ENCODE results near the gene ADARB2.

Gene ADARB2

GRCh38 chr10:1373287-1373686 is 364.0 kb downstream of the ADARB2 start:
- H3K4me3 ChIP-seq (ENCODE audit: low read length): no peak overlapping the region
- no peak for TF ChIP-seq ZNF274 (IDR thresholded peaks at IDR 0.05; ENCODE audit: low read depth, low read length)

- TF ChIP-seq ZNF274 (IDR thresholded peaks at IDR 0.05; ENCODE audit: low read depth, low read length): no peak
- no peak overlapping the region for H3K4me3 ChIP-seq (ENCODE audit: low read length)
Measured at GRCh38 chr10:1372212-1372611, 365.1 kb downstream of the ADARB2 start.

DNA sequence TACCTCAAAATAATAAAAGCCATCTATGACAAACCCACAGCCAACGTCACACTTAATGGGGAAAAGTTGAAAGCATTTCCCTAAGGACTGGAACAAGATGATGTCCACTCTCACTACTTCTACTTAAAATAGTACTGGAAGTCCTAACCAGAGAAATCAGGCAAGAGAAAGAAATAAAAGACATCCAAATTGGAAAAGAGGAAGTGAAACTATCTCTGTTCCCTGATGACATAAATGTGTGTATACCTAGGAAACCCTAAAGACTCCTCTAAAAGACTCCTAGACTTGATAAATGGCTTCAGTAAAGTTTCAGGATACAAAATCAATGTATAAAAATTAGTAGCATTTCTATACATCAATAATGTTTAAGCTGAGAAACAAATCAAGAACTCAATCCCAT is 367.0 kb downstream of the ADARB2 start:
- no peak overlapping the region for H3K4me3 ChIP-seq (ENCODE audit: low read length)
- TF ChIP-seq ZNF274 (IDR thresholded peaks at IDR 0.05; ENCODE audit: low read depth, low read length): no peak

- TF ChIP-seq ZNF274 (IDR thresholded peaks at IDR 0.05; ENCODE audit: low read depth, low read length): no peak
- H3K4me3 ChIP-seq (ENCODE audit: low read length): no peak overlapping the region
Measured at GRCh38 chr10:1369665-1370064, 367.7 kb downstream of the ADARB2 start.

GRCh38 chr10:1369197-1369596 is 368.1 kb downstream of the ADARB2 start:
- no peak overlapping the region for H3K4me3 ChIP-seq (ENCODE audit: low read length)
- TF ChIP-seq ZNF274 (IDR thresholded peaks at IDR 0.05; ENCODE audit: low read depth, low read length): no peak

GRCh38 chr10:1368842-1369171 is 368.5 kb downstream of the ADARB2 start:
- no peak overlapping the region for H3K4me3 ChIP-seq (ENCODE audit: low read length)
- TF ChIP-seq ZNF274 (IDR thresholded peaks at IDR 0.05; ENCODE audit: low read depth, low read length): no peak

DNA sequence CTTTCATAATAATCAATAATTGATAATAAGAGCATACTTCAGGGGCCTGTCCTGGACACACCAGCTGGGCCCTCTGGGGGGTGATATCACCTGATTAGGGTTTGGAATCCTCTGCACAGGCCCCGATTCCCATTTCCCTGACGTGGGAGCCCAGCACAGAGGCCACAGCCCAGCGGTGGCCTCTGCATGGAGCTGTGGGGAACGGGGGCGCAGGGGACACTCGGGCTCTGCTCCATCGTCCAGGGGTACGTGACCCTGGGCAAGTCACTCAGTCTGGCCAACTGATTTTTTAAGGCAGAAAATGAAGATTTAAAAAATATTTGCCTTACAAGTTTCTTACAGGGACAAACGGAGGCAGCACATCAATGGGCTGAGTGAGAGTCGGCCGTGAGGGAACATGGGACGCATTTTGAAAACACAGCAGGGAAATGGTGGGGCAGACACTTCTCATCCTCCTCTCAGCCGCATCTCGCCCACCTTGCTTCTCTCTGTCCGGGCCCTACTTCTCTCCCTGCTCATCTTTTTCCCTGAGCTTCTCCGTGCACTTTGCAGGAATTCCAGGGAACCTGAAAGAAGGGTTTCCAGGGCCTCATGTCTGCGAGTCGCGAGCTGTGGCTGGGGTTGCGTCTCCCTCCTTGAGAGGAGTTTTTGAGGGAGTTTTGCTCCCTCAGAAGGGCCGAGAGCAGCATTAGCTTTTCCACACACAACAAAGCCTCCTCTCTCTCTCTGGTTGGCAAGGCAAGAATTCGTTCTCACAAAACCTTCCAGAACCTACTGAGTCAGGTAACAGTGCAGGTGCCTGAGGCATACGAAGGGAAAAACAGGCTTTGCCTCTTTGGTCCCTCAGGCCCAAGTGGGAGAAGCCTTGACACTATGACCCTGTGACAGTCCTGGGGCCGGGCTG is 369.1 kb downstream of the ADARB2 start:
- TF ChIP-seq ZNF274 (IDR thresholded peaks at IDR 0.05; ENCODE audit: low read depth, low read length): no peak
- no peak overlapping the region for H3K4me3 ChIP-seq (ENCODE audit: low read length)

DNA sequence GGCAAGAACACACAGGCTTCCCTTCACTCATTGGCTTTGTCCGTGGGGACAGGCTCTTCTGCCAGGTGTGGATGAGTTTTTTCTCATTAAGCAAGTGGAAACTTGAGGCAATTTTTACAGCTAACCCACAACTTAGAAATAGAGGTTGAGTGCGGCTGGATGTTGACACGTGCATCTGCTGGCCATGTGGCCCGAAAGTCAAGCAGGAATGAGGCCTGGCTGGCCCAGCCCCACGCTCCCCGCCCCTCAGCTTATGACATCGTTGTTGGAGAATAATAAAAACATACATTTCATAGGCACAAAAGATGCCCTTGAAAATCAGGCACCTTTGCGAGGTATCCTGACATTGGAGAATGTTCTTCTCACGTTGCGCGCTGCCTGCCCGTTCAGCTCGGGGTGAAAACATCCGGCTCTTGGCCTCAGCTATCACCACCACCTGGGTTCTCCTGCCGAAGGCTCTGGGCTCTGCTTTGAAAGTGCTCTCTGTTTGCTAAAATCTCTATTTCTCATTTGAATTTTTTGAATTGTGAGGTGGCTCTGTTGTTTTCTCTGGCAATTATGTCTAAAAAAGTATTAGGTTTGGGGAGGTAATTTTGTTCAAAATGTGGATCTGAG is 370.4 kb downstream of the ADARB2 start:
- no peak overlapping the region for H3K4me3 ChIP-seq (ENCODE audit: low read length)
- no peak for TF ChIP-seq ZNF274 (IDR thresholded peaks at IDR 0.05; ENCODE audit: low read depth, low read length)

DNA sequence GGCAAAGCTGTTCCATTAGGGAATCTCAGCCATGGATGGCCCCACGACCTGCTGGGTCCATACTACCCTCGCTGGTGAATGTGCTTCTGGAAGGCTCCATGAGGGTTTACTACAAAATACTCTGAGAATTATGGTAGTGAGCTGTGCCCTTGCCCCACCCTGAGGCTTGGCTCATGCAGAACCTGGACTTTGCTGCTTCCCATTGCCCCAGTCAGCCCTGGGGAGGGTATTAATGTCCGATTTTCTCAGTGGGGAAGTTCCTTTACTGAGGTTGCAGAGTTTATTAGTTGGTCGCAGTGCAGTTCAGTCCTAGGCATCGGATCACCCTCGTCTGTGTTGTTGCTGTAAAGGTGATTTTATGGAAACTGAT is 371.0 kb downstream of the ADARB2 start:
- H3K4me3 ChIP-seq (ENCODE audit: low read length): no peak overlapping the region
- TF ChIP-seq ZNF274 (IDR thresholded peaks at IDR 0.05; ENCODE audit: low read depth, low read length): no peak

DNA sequence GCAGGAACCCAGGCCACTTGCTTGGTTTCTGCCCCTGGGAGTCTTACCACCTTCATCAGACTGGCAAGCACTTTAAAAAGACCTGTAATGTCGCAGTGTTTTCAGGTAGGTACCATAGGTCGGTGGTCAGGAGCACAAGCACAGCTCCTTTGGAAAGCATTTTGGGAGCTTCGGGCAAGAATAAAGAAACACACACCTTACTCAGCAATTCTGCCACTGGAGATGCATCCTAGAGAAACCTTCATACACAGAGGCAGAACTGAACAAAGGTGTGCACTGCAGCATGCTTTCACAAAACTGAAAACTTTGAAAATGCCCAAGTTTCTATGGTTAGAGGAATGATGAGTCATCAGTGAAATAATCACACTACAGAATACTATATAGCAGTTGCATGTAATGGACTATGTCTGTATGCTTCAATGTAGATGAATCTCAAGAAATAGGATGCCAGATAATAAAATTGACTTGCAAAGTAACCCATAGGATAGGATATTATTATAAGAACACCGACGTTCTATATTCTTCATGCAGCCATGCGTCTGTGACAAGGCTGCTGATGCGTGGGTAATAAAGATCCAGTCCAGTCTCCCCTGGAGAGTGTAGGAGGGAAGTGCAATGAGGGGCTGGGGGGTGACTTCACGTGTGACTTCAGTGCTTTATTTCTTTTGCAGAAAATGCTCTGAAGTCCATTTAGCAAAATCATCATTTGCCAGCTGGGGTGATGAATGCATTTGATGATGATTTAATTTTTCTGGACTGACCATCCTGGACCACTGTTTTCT is 371.6 kb downstream of the ADARB2 start:
- no peak for TF ChIP-seq ZNF274 (IDR thresholded peaks at IDR 0.05; ENCODE audit: low read depth, low read length)
- H3K4me3 ChIP-seq (ENCODE audit: low read length): no peak overlapping the region

GRCh38 chr10:1364151-1364910 is 373.0 kb downstream of the ADARB2 start:
- no peak for TF ChIP-seq ZNF274 (IDR thresholded peaks at IDR 0.05; ENCODE audit: low read depth, low read length)

DNA sequence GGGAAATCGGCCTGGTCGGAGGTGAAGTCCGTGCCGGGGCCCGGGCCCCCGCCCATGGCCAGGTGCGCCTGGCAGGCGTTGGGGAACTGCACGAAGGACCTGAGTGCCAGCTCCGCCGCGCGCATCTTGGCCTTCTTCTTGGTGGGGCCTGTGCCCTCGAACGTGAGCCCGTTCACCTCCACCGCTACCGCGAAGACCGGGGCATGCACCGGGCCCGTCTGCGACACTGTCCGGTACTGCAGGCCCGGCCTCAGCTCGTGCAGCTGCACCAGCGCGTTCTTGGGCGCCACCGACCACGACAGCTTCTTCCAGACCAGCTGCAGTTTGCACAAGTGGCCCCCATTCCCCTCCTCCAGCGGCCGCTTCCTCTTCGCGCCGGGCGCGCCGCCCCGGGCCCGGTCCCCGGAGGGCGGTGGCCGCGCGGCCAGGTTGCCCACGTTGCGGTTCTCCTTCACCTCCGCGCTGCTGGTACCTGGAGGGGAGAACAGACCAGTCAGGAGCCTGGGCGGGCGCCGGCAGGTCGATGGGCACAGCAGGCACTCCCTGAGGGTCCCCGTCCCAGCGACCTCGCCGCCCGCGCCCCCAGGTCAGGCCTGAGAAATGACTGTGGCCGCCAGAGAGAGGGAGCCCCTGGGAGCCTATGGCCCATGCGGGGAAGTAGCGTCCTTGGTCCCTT is 373.7 kb downstream of the ADARB2 start:
- no peak overlapping the region for H3K4me3 ChIP-seq (ENCODE audit: low read length)
- TF ChIP-seq ZNF274 (IDR thresholded peaks at IDR 0.05; ENCODE audit: low read depth, low read length): no peak

More at GRCh38 chr10:1364151-1364910, 373.0 kb downstream of the ADARB2 start:
- no peak overlapping the region for H3K4me3 ChIP-seq (ENCODE audit: low read length)

- no peak overlapping the region for H3K4me3 ChIP-seq (ENCODE audit: low read length)
- no peak for TF ChIP-seq ZNF274 (IDR thresholded peaks at IDR 0.05; ENCODE audit: low read depth, low read length)
Measured at GRCh38 chr10:1362589-1363445, 374.5 kb downstream of the ADARB2 start.
